Measurements from ENCODE around the gene HOXB5.

- TF ChIP-seq CEBPB (IDR thresholded peaks at IDR 0.05; ENCODE audit: low read depth, low read length): no peak
- TF ChIP-seq, protein P1, sequence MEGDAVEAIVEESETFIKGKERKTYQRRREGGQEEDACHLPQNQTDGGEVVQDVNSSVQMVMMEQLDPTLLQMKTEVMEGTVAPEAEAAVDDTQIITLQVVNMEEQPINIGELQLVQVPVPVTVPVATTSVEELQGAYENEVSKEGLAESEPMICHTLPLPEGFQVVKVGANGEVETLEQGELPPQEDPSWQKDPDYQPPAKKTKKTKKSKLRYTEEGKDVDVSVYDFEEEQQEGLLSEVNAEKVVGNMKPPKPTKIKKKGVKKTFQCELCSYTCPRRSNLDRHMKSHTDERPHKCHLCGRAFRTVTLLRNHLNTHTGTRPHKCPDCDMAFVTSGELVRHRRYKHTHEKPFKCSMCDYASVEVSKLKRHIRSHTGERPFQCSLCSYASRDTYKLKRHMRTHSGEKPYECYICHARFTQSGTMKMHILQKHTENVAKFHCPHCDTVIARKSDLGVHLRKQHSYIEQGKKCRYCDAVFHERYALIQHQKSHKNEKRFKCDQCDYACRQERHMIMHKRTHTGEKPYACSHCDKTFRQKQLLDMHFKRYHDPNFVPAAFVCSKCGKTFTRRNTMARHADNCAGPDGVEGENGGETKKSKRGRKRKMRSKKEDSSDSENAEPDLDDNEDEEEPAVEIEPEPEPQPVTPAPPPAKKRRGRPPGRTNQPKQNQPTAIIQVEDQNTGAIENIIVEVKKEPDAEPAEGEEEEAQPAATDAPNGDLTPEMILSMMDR (conservative IDR thresholded peaks at IDR 0.05; ENCODE audit: low read depth, low read length): no peak
- no peak for TF ChIP-seq POLR2A (IDR thresholded peaks at IDR 0.05; ENCODE audit: low read depth, low read length)
- TF ChIP-seq RFX5 (IDR thresholded peaks at IDR 0.05; ENCODE audit: low read depth, low read length): no peak
- TF ChIP-seq MXI1 (IDR thresholded peaks at IDR 0.05; ENCODE audit: borderline replicate concordance, low read depth, low read length): no peak
Observed at GRCh38 chr17:48563867-48564187, 29.8 kb downstream of the HOXB5 start.
